GM18520 (cell line): ENCODE measurements around the gene VAV2.

ENCODE experiments used
- ATAC-seq: cut with Tn5 transposase; IDR thresholded peaks from one replicate; pipeline ENCODE4 v1.9.1; 2021; ENCODE audit not compliant: unreplicated experiment

Gene VAV2

DNA sequence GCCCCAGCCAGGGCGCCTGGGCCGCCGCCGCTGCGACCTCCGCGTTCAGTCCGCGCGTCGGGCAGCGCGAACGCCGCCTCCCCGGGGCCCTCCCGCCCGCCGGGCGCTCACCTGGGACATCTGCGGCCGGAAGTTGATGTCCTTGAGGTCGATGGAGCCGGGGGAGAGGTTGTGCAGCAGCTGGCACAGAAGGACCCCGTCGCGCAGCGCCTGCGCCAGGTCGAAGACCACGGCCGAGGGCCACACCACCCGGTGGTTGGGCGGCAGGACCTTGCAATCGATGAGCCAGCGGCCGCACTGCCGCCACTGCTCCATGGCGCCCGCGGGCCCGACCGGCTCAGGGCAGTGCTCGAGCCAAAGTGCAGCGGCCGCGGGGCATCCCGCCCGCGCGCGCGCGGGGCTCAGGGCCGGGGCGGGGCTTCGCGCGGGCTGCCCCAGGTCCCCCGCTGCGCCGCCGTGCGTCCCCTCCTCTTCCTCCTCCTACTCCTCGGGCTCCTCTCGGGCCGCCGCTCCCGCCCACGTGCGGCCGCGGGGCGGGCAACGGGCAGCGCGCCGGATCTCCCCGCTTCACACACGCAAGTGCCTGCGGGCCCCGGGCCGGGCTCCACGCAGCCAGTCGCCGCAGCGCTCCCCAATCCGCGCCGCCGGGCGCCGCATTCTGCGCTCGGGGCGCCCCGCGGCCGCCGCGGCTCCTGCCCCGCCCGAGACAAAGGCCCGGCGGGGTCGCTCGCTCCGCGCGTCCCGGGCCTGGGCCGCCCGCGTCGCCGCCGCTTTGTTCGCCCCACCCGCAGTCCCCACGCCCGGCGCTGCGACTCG is at the start of gene VAV2:
VAV2 (minus strand) TSS at position 361 of the 816 bp plus-strand sequence; CDS start at position 315, 46 bp downstream.
- ATAC-seq: peak; percentile 56

DNA sequence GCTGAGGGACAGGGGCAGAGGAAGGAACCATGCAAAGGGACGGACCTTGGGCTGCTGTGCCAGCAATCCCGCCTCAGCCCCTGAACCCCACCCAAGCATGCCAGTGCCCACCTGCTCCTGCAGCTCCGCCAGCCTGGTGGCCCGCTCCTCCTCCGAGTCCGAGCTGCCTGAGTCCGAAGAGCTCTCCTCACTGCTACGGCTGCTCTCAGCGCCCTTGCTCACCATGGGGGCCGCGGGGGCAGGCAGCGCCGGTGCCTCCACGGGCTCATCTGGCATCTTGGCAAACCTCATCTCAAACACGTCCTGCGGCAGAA is 49.5 kb upstream of the VAV2 start:
- ATAC-seq: no peak

DNA sequence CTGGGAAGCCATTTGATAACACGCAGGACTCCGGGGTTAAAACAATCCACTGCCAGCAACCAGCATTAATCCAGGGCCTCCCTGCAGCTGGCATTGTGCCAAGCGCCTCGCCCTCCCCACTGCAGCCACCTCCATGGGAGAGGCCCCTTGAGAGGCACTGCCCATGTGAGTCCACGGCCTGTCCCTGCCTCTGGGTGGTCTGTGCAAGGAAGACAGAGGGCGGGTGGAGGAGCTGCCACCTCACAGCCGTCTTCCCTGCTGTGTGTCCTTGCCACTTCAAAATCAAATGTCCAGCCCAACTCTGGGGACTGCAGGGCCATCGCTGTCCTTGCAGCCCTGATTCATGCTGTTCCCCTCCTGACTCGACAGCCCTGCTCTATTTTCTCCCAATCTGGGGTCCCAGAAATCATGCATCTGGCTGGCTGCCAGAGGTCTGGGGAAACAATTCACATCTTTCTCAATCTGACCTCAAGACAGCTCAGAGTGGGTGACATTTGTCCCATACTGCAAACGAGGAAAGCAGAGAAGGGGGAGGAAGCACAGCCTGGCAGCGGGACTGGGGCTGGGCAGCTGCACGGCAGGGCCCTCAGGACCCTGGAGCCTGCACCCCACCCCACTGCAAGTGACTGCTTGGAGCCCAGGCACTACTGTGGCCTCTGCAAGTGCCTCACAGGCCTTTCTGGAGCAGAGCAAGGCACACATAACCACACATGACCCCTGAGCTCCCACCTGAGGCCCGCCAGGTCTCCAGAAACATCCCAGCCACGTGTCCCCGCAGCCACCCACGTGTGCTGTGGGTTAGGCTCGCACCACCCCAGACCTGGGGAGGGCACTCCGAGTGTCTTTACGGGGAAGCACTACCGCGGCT is 48.9 kb upstream of the VAV2 start:
- no peak for ATAC-seq

GRCh38 chr9:134040176-134040565 is 48.0 kb upstream of the VAV2 start:
- ATAC-seq: no peak

DNA sequence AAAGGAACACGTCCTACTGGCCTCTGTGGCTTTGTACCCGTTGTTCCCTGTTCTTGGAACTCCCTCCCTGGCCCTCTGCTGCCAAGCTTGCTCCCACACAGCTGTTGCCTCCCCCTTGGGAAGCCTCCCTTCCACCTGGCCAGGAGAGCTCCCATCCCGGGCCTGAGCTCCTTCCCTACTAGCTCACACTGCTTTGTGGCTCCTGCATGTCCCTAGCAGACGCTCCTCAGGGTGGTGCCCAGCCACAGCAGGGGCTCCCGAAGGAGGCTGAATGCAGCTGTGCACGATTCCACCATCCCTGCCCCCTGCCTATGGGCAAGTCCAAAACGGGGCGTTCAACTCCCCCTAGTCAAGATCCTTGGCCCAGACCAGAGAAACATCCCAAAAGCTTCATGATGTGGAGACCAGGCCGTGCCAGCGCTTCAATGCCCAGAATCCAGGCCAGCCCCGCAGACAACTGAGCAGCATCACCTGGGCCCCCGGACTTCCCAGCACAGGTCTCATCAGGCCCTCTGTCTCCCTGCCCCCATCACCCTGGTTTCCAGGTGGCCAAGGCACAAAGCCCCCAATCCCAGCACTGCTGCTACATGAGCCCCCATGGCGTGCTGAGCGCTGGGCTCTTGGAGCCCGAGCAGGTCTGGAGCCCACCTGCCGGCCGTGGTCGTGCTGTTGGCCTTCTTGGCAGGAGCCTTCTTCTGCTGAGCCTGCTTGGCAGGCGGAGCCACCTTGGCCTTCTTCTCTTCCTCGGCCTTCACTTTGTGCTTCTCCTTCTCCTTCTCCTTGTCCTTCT is 47.5 kb upstream of the VAV2 start:
- no peak for ATAC-seq

- no peak for ATAC-seq
Measured at GRCh38 chr9:134037641-134038040, 45.5 kb upstream of the VAV2 start.

GRCh38 chr9:134036130-134036529 is 44.0 kb upstream of the VAV2 start:
- ATAC-seq: no peak

- no peak for ATAC-seq
Measured at GRCh38 chr9:134035041-134036039, 43.2 kb upstream of the VAV2 start.

DNA sequence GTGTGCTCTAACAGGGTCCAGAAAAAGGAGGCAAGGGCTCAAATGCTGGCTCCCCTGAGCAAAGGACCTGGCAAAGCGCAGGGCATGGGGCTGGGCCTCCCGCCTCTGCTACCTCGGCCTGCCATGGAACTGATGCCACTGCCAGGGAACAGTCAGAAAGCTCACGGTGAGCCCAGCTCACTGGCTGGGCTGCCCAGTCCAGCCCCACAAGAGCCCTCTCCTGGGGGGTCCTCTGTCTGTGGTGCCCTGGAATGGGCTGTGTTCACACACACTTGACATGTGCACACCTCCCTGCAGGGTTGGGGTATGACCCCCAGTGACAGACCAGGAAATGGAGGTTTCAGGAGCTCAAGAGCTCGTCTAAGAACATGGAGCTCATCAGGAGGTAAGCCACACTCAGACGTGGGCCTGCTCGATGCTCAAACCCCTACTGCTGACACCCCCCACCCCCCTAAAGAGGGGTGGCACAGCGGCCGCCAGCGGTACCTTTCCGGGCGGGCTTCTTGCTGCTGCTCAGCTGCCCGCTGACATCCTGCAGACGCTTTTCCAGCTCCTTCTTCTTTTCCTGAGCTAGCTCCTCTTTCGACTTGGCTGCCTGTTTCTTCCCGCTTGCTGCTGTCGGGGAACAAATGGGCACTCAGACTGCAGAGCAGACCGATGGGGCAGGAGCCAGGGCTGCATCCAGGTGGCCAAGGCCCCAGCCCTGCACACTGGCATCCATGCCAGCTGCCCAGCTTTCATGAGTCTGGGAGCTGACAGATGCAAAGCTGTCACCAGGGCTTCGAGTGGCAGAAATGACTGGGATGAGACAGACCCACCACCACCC is 42.3 kb upstream of the VAV2 start:
- ATAC-seq: no peak

DNA sequence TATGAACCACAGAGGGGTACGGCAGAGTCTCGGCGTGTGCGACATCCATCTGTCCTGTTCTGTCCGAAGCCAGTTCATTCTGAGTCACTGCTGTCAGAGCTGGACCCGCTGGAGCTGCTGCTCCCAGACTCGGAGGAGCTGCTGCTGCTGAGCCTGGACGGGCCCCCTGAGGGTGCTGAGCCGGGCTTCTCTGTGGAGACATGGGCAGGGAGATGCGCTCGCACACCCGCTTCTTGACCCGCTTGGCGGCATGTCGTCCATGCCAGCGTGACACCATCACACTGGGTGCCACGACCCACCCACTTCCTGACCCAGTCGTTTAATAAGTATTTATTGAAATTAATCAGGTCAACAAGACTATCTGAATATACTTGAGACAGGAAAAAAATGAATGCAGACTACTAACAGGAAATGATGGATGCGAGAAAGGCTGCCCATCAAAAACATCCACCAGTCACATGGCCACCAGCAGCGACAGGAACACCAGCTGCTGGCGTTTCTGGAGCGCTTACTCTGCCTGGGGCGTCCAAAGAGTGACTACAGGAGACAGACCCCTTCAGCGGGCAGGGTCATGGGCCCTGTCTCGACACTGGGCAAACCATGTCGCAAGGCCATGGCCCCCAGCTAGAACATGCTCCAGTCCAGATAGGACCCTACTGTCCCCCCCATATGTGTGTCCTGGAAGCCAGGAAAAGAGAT is 41.5 kb upstream of the VAV2 start:
- ATAC-seq: no peak

- no peak for ATAC-seq
Measured at GRCh38 chr9:134032456-134033222, 40.5 kb upstream of the VAV2 start.

- no peak for ATAC-seq
Measured at GRCh38 chr9:134031783-134032182, 39.7 kb upstream of the VAV2 start.

- ATAC-seq: no peak
Measured at GRCh38 chr9:134030821-134031470, 38.8 kb upstream of the VAV2 start.

GRCh38 chr9:134029248-134030226 is 37.4 kb upstream of the VAV2 start:
- ATAC-seq: no peak

GRCh38 chr9:134028575-134029247 is 36.6 kb upstream of the VAV2 start:
- no peak for ATAC-seq

- no peak for ATAC-seq
Measured at GRCh38 chr9:134028076-134028475, 36.0 kb upstream of the VAV2 start.
